T-cell (primary cell): Measurements from ENCODE around the gene MTARC2. TPM values are rescaled to one million over a fixed set of nuclear protein-coding genes. Genes with fewer than 3 reads are reported as not detected.

ENCODE experiments used
- ATAC-seq, 4 experiments: fragments of 200-7000 bp in 3 of 4; fragments of 150-1000 bp in 1 of 4; cut with Tn5 transposase; replicated peaks in 1 of 4; 1 replicate in 3 of 4; 2 replicates in 1 of 4; pipeline ENCODE4 v1.10.0; 2021; ENCODE audit warnings: moderate library complexity in 3 of 4, mild to moderate bottlenecking in 2 of 4, moderate number of reproducible peaks in 1 of 4
- CTCF ChIA-PET, 2 donors: fragments of 300-600 bp; sonication (Branson Sonifier 250); formaldehyde crosslinking; loops; one replicate each; lab custom pipeline; 2022; ENCODE audit warnings: antibody characterized with exemption in 2 of 2; lab: Charles Lee
- POLR2A ChIA-PET, 2 donors: fragments of 300-600 bp; sonication (Branson Sonifier 250); formaldehyde crosslinking; loops; one replicate each; lab custom pipeline; 2022; ENCODE audit warnings: antibody characterized with exemption in 2 of 2; lab: Charles Lee
- DNase-seq, 35 experiments: peaks; one replicate each; pipeline versions ENCODE4 v3.0.0 to v3.0.0-alpha.2; 2013 to 2023
- H3K27ac ChIP-seq: one replicate; pipeline ENCODE4 v1.5.1; 2013; ENCODE audit warnings: low read length
- H3K27me3 ChIP-seq, 2 experiments: replicated peaks in 1 of 2; 1 replicate in 1 of 2; 2 replicates in 1 of 2; pipeline versions ENCODE4 v1.6.1 to v1.7.0; 2013; ENCODE audit warnings: low read length in 1 of 2, mixed read lengths in 1 of 2; ENCODE audit not compliant: control insufficient read depth in 2 of 2, insufficient read depth in 2 of 2; ENCODE audit errors: extremely low read depth in 1 of 2
- H3K36me3 ChIP-seq, 2 donors: 1 replicate in 1 of 2; 2 replicates in 1 of 2; pipeline versions ENCODE4 v1.6.1 to v1.7.0; 2013; ENCODE audit warnings: low read length in 1 of 2; ENCODE audit not compliant: control insufficient read depth in 2 of 2, insufficient read depth in 1 of 2; ENCODE audit errors: extremely low read depth in 1 of 2
- H3K4me1 ChIP-seq, 2 experiments: 1 replicate in 1 of 2; 2 replicates in 1 of 2; pipeline versions ENCODE4 v1.6.1 to v1.7.0; 2013; ENCODE audit warnings: low read length in 2 of 2, mixed read lengths in 1 of 2; ENCODE audit not compliant: insufficient read depth in 2 of 2, control insufficient read depth in 1 of 2; ENCODE audit errors: extremely low read depth in 1 of 2
- H3K4me3 ChIP-seq, 2 donors: 1 replicate in 1 of 2; 2 replicates in 1 of 2; pipeline versions ENCODE4 v1.5.1 to v1.7.0; 2013; ENCODE audit warnings: mild to moderate bottlenecking in 2 of 2, low read length in 1 of 2, moderate library complexity in 1 of 2; ENCODE audit not compliant: control insufficient read depth in 1 of 2; ENCODE audit errors: extremely low read depth in 1 of 2
- H3K9me3 ChIP-seq: 2 replicates; pipeline ENCODE4 v1.7.0; 2013
- H3K27ac Mint-ChIP-seq, 2 donors: one replicate each; pipeline ENCODE4 v1.8.0; 2020 to 2021; ENCODE audit warnings: mild to moderate bottlenecking in 2 of 2, mixed read lengths in 2 of 2
- H3K27me3 Mint-ChIP-seq, 2 donors: one replicate each; pipeline ENCODE4 v1.8.0; 2021 to 2022; ENCODE audit warnings: mixed read lengths in 2 of 2
- H3K36me3 Mint-ChIP-seq: one replicate; pipeline ENCODE4 v1.8.0; 2021; ENCODE audit warnings: mixed read lengths
- H3K4me1 Mint-ChIP-seq, 3 donors: one replicate each; pipeline ENCODE4 v1.8.0; 2020 to 2022; ENCODE audit warnings: mixed read lengths in 3 of 3, mild to moderate bottlenecking in 1 of 3
- H3K4me3 Mint-ChIP-seq, 3 donors: one replicate each; pipeline ENCODE4 v1.8.0; 2020 to 2022; ENCODE audit warnings: mild to moderate bottlenecking in 3 of 3, mixed read lengths in 3 of 3, moderate library complexity in 3 of 3
- H3K9me3 Mint-ChIP-seq, 3 donors: one replicate each; pipeline ENCODE4 v1.8.0; 2020 to 2022; ENCODE audit warnings: mixed read lengths in 3 of 3
- WGBS: methylation state at CpG from one replicate; pipeline ENCODE4 v1.1.5; 2013; ENCODE audit warnings: missing lambda C conversion rate; ENCODE audit not compliant: insufficient coverage; 5-methylcytosine and 5-hydroxymethylcytosine counted together
- total RNA-seq, 35 experiments: library from RNA in 6 of 35; stranded (reverse) in 6 of 35; fragments of 120-200 nt in 1 of 35; gene quantifications; one replicate each; pipeline versions ENCODE4 v1.2.1 to v1.2.4 and lab custom pipeline; 2013 to 2026

The MTARC2 gene
- total RNA-seq, 5 donors from 2014 or later (not counting 1 experiment from before 2014, with no cell fraction given), result 0.33 to 0.47 (median 0.41) TPM; not detected in 2

- H3K4me3 Mint-ChIP-seq, result no peak overlapping the region
- DNase-seq, result no peak
- Histone ChIP-seq H3K27me3 (peaks cover 6 to 29% of the 10 kb centered on the region in 2 experiments), H3K27ac (no peak overlapping the region), H3K4me1 (peaks cover 0 to 4% of the 10 kb centered on the region in 2 experiments), H3K4me3 (no peak overlapping the region), H3K9me3 (no peaks in the 10 kb centered on the region), H3K36me3 (no peaks in the 10 kb centered on the region)
- H3K27me3 Mint-ChIP-seq, result peaks cover 35 to 52% of the 10 kb centered on the region in 2 donors
- CTCF ChIA-PET, result no interaction called here
- H3K9me3 Mint-ChIP-seq, result no peaks in the 10 kb centered on the region
- no peak overlapping the region for H3K27ac Mint-ChIP-seq
- peaks cover 0 to 3% (median 0%) of the 10 kb centered on the region in 3 donors for H3K4me1 Mint-ChIP-seq
- no peak for ATAC-seq
- WGBS, result no CpG with 5 or more reads among the region's 3 CpGs
- POLR2A ChIA-PET, result no interaction called here
- no peaks in the 10 kb centered on the region for H3K36me3 Mint-ChIP-seq
Observed at GRCh38 chr1:220783453-220783852, 35.3 kb downstream of the MTARC2 start.

DNA sequence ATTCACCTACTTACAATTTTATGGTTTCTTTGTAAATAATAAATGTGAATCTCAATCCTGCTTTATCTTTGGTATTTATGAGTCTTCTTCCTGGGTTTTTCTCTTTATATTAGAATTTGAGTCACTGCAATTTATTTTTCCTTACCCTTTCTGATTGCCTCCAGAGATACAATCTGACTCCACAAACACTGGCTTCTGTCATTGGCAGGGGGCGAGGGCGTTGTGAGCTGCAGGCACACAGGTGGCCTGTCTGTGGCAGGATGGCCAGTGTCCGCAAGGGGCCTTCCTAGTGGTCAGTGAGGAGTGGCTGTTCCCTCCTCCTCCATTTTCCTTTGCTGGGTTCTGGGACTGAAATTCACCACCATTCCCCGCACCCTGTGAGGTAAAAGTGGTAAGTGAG, 36.6 kb downstream of the MTARC2 start:
- WGBS, result no CpG with 5 or more reads among the region's 4 CpGs
- H3K4me3 Mint-ChIP-seq, result no peak overlapping the region
- CTCF ChIA-PET, result no interaction called here

GRCh38 chr1:220785166-220786056, 37.3 kb downstream of the MTARC2 start:
- WGBS, result 92% methylated on average over 9 of the region's 11 CpGs
- POLR2A ChIA-PET, result no interaction called here

More for the DNA sequence above, 36.6 kb downstream of the MTARC2 start:
- Histone ChIP-seq H3K9me3 (no peaks in the 10 kb centered on the region), H3K36me3 (no peaks in the 10 kb centered on the region), H3K27ac (no peak overlapping the region), H3K27me3 (peaks cover 6 to 33% of the 10 kb centered on the region in 2 experiments), H3K4me1 (peaks cover 0 to 4% of the 10 kb centered on the region in 2 experiments), H3K4me3 (no peak overlapping the region)
- no peaks in the 10 kb centered on the region for H3K36me3 Mint-ChIP-seq
- POLR2A ChIA-PET, result no interaction called here
- H3K9me3 Mint-ChIP-seq, result no peaks in the 10 kb centered on the region
- peaks cover 35 to 60% of the 10 kb centered on the region in 2 donors for H3K27me3 Mint-ChIP-seq
- no peak overlapping the region for H3K27ac Mint-ChIP-seq
- ATAC-seq (no peak), DNase-seq (no peak)
- H3K4me1 Mint-ChIP-seq, result peaks cover 0 to 3% (median 0%) of the 10 kb centered on the region in 3 donors

GRCh38 chr1:220786057-220786336, 37.9 kb downstream of the MTARC2 start:
- DNase-seq, result no peak
- Mint-ChIP-seq H3K36me3 (no peaks in the 10 kb centered on the region), H3K27ac (no peak overlapping the region), H3K4me1 (peaks cover 0 to 3% (median 0%) of the 10 kb centered on the region in 3 donors), H3K4me3 (peak overlapping the region in 1 of 3 donors; percentile 40), H3K9me3 (no peaks in the 10 kb centered on the region), H3K27me3 (peaks cover 35 to 60% of the 10 kb centered on the region in 2 donors)
- no peaks in the 10 kb centered on the region for H3K9me3 ChIP-seq
- H3K4me1 ChIP-seq, result peaks cover 0 to 4% of the 10 kb centered on the region in 2 experiments
- peaks cover 6 to 33% of the 10 kb centered on the region in 2 experiments for H3K27me3 ChIP-seq
- ATAC-seq, result no peak
- no peak overlapping the region for H3K27ac ChIP-seq
- ChIA-PET CTCF (interaction anchor here in 1 of 2 donors (0.9 kb wide), 1 partner anchor 705 kb away, joined by 3 read pairs; no protein-coding TSS in a partner anchor), POLR2A (interaction anchor here in 1 of 2 donors (0.6 kb wide), 1 partner anchor 439 kb away, joined by 4 read pairs; no protein-coding TSS in a partner anchor)
- no peak overlapping the region for H3K4me3 ChIP-seq
- H3K36me3 ChIP-seq, result no peaks in the 10 kb centered on the region
- WGBS, result 23% methylated on average over 13 of the region's 13 CpGs

More at GRCh38 chr1:220785166-220786056, 37.3 kb downstream of the MTARC2 start:
- ATAC-seq (no peak), DNase-seq (no peak)
- Mint-ChIP-seq H3K27me3 (peaks cover 35 to 60% of the 10 kb centered on the region in 2 donors), H3K9me3 (no peaks in the 10 kb centered on the region), H3K4me1 (peaks cover 0 to 3% (median 0%) of the 10 kb centered on the region in 3 donors), H3K27ac (no peak overlapping the region), H3K4me3 (no peak overlapping the region), H3K36me3 (no peaks in the 10 kb centered on the region)
- Histone ChIP-seq H3K27ac (no peak overlapping the region), H3K27me3 (peaks cover 6 to 33% of the 10 kb centered on the region in 2 experiments), H3K9me3 (no peaks in the 10 kb centered on the region), H3K4me3 (no peak overlapping the region), H3K36me3 (no peaks in the 10 kb centered on the region), H3K4me1 (peaks cover 0 to 4% of the 10 kb centered on the region in 2 experiments)
- CTCF ChIA-PET, result no interaction called here

- Histone ChIP-seq H3K36me3 (no peaks in the 10 kb centered on the region), H3K27ac (no peak within 1 kb of the TSS), H3K4me1 (peaks cover 0 to 4% of the 10 kb centered on the region in 2 experiments), H3K27me3 (peaks cover 6 to 33% of the 10 kb centered on the region in 2 experiments), H3K9me3 (no peaks in the 10 kb centered on the region), H3K4me3 (peak within 1 kb of the TSS in 1 of 2 donors; percentile 32)
- DNase-seq (no peak), ATAC-seq (peak in 1 of 4 experiments; percentile 27)
- ChIA-PET CTCF (interaction anchor here in 1 of 2 donors (0.9 kb wide), 1 partner anchor 705 kb away, joined by 3 read pairs; no protein-coding TSS in a partner anchor), POLR2A (interaction anchor here in 1 of 2 donors (0.6 kb wide), 1 partner anchor 439 kb away, joined by 4 read pairs; no protein-coding TSS in a partner anchor)
- peaks cover 36 to 60% of the 10 kb centered on the region in 2 donors for H3K27me3 Mint-ChIP-seq
- no peak within 1 kb of the TSS for H3K27ac Mint-ChIP-seq
- H3K36me3 Mint-ChIP-seq, result no peaks in the 10 kb centered on the region
- peak within 1 kb of the TSS in 2 of 3 donors; percentile 14 to 41 for H3K4me3 Mint-ChIP-seq
- no peaks in the 10 kb centered on the region for H3K9me3 Mint-ChIP-seq
- H3K4me1 Mint-ChIP-seq, result peaks cover 0 to 3% (median 0%) of the 10 kb centered on the region in 3 donors
- WGBS, result 5% methylated on average over 49 of the region's 56 CpGs
Observed at GRCh38 chr1:220786337-220787068, 38.4 kb downstream of the MTARC2 start, which contains the start of gene MTARC1. TSS of gene MTARC1 (plus strand) at chr1:220786913. CDS start at chr1:220786945, 32 bp downstream.
